NCI-H748 treated with DMSO at 0.1 percent for 48 hours (cell line): Measurements from ENCODE around the gene SEMA4B.

Experiments
- DNase-seq: peaks from one replicate; lab custom pipeline; 2025; lab: John Stamatoyannopoulos, UW

The SEMA4B gene

GRCh38 chr15:90225504-90226234 is 24.5 kb downstream of the SEMA4B start:
- peak; percentile 36 for DNase-seq

- DNase-seq: no peak
These were observed 26.2 kb downstream of the SEMA4B start for GRCh38 chr15:90227336-90227735.

GRCh38 chr15:90227816-90228772 is 27.0 kb downstream of the SEMA4B start:
- DNase-seq: no peak

GRCh38 chr15:90228960-90229359 is 27.8 kb downstream of the SEMA4B start:
- DNase-seq: no peak

- DNase-seq: no peak
These were observed 29.0 kb downstream of the SEMA4B start for GRCh38 chr15:90230071-90230494.

DNA sequence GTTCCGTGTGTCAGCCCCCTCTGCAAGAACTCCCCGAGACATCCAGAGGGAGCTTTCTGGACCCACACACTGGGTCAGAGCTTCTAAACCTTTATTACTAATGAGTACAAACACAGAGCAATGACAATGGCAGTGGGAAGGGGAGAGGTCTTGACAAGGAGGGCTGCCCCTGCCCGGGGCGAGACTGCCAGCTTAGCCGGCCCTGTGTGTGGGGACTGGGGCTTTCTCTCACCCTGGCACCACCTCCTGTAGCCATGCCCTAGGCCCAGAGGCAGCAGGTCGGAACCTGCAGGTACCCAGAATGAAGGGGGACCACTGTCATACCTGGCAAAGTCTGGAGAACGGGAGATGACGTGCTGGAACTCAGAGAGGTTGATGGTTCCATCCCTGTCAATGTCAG is 29.5 kb downstream of the SEMA4B start:
- DNase-seq: no peak

DNA sequence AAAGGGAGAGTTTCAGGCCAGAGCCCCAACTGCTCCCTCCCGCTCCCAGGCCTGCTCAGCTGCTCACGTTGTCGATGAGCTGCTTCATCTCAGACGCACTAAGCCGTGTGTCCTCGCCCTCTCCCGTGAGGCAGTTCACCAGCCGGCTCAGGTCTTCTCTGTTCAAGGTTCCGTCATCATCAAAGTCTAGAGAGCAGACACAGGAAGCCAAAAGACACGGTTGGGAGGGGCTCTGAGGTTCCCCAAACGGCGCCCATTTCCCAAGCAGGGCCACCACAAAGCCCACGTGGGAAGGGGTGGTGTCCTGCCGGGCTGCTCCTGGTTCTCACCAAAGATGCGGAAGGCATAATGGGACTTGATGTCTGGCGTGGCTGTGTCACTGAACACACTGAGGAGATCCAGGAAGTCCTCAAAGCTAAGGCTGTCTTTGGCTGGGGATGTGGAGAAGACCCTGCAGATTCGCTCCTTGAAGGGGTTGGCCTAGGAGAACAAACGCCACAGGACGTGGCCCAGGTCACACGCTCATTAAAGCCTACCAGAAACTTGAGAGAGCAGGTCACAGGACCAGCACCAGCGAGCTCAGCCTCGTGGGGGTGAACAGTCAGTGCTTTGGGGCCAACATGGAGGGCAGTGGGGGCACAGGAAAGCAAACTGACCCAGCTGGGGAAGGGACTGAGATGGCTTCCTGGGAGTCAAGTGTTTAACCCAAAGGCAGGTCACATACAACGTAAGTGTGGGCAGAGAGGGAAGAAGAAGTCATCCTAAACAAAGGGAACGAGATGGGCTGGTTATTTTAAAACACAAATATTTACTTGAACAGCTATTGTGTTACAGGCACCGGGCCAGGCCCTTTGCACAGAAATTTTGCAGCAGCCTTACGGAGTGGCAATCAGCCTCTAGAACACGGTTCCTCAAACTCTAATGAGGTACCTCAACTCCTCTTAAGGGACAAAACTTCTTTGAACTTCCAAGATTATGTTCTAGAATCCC is 30.2 kb downstream of the SEMA4B start:
- no peak for DNase-seq

GRCh38 chr15:90232196-90232595 is 31.1 kb downstream of the SEMA4B start:
- DNase-seq: no peak

- DNase-seq: no peak
These were observed 31.8 kb downstream of the SEMA4B start for GRCh38 chr15:90232941-90233386.

GRCh38 chr15:90233387-90234095 is 32.4 kb downstream of the SEMA4B start, which contains the start of gene CIB1:
Gene CIB1 (minus strand): TSS chr15:90233941. CDS start chr15:90233885, 56 bp downstream.
- peak; percentile 64 for DNase-seq

- peak; percentile 61 for DNase-seq
These were observed 33.2 kb downstream of the SEMA4B start, which contains the start of gene GDPGP1 for GRCh38 chr15:90234096-90234988. Gene GDPGP1 (plus strand): TSS chr15:90234209. CDS start chr15:90240909, 6,700 bp downstream.

DNA sequence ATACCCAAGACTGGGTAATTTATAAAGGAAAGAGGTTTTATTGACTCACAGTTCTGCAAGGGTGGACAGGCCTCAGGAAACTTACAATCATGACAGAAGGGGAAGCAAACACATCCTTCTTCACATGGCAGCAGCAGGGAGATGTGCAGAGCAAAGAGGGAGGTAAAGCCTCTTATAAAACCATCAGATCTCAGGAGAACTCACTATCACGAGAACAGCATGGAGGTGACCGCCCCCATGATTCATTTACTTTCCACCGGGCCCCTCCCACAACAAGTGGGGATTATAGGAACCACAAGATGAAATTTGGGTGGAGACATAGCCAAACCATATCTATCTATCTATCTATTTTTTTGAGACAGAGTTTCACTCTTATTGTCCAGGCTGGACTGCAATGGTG is 38.2 kb downstream of the SEMA4B start:
- no peak for DNase-seq

GRCh38 chr15:90240856-90241255 is 39.7 kb downstream of the SEMA4B start:
- DNase-seq: no peak

DNA sequence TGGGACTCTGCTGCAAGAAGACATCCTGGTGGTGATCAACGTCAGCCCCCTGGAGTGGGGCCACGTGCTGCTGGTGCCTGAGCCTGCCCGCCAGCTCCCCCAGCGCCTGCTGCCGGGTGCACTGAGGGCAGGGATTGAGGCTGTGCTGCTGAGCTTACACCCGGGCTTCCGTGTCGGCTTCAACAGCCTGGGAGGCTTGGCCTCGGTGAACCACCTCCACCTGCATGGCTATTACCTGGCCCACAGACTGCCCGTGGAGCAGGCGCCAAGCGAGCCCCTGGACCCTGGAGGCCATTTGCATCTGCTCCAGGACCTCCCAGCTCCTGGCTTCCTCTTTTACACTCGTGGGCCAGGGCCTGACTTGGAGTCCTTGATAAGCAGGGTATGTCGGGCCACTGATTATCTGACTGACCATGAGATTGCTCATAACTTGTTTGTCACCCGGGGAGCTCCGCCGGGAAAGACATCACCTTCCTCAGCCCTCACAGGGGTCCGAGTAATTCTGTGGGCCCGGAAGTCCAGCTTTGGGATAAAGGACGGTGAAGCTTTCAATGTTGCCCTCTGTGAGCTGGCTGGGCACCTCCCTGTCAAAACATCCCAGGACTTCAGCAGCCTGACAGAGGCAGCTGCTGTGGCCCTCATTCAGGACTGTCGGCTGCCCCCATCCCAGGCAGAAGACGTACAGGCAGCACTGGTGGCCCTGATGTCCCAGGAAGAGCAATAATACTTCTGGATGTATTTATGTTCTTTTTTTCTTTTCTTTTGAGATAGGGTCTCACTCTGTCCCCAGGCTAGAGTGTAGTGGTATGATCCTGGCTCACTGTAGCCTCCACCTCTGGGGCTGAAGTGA is 40.4 kb downstream of the SEMA4B start:
- DNase-seq: no peak

- no peak for DNase-seq
These were observed 43.0 kb downstream of the SEMA4B start for GRCh38 chr15:90243943-90244639.

DNA sequence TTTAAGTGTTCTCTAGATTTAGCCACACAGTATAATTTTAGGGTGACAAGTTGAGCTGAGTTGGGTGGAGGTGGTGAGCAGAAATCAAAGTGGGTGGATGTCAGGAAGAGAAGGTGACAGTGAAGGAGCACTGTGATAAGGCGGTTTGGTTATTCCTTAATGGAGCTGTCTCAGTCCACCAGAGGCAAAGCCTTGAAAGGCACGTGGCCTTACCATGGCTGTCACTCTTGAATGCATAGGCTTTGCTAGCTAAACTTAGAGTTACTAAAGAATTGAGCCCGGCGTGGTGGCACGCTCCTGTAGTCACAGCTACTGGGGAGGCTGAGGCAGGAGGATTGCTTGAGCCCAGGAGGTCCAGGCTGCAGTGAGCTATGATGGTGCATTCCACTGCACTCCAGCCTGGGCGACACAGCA is 47.7 kb downstream of the SEMA4B start:
- DNase-seq: no peak

GRCh38 chr15:90249203-90249863 is 48.2 kb downstream of the SEMA4B start, which contains the start of gene TTLL13:
Gene TTLL13 (plus strand): TSS chr15:90249556. CDS start chr15:90250631, 1,075 bp downstream.
- DNase-seq: peak; percentile 28
